NCI-H1048 (cell line): ENCODE results near the gene HIPK2.

Experiments
- DNase-seq: peaks from one replicate; lab custom pipeline; 2025; lab: John Stamatoyannopoulos, UW

Gene HIPK2

GRCh38 chr7:139714163-139714901 is 63.5 kb downstream of the HIPK2 start:
- no peak for DNase-seq

- no peak for DNase-seq
Observed at GRCh38 chr7:139713526-139714162, 64.2 kb downstream of the HIPK2 start.

GRCh38 chr7:139713061-139713460 is 64.7 kb downstream of the HIPK2 start:
- DNase-seq = no peak

- DNase-seq = no peak
Observed at GRCh38 chr7:139711991-139712743, 65.6 kb downstream of the HIPK2 start.

- DNase-seq = no peak
Observed at GRCh38 chr7:139710036-139710435, 67.8 kb downstream of the HIPK2 start.

GRCh38 chr7:139709485-139709884 is 68.3 kb downstream of the HIPK2 start:
- DNase-seq = no peak

GRCh38 chr7:139708541-139708940 is 69.3 kb downstream of the HIPK2 start:
- no peak for DNase-seq

GRCh38 chr7:139706837-139707236 is 71.0 kb downstream of the HIPK2 start:
- DNase-seq = no peak

GRCh38 chr7:139704308-139704879 is 73.4 kb downstream of the HIPK2 start:
- DNase-seq = no peak

GRCh38 chr7:139703487-139704307 is 74.1 kb downstream of the HIPK2 start:
- DNase-seq = no peak

- DNase-seq = no peak
Observed at GRCh38 chr7:139702811-139703486, 74.8 kb downstream of the HIPK2 start.

GRCh38 chr7:139702313-139702731 is 75.5 kb downstream of the HIPK2 start:
- DNase-seq = no peak

- no peak for DNase-seq
Observed at GRCh38 chr7:139701908-139702307, 75.9 kb downstream of the HIPK2 start.

- no peak for DNase-seq
Observed at GRCh38 chr7:139700505-139701235, 77.1 kb downstream of the HIPK2 start.

- DNase-seq = no peak
Observed at GRCh38 chr7:139699640-139700504, 77.9 kb downstream of the HIPK2 start.

GRCh38 chr7:139698844-139699243 is 79.0 kb downstream of the HIPK2 start:
- DNase-seq = no peak

- DNase-seq = no peak
Observed at GRCh38 chr7:139698278-139698677, 79.5 kb downstream of the HIPK2 start.

GRCh38 chr7:139697056-139697455 is 80.7 kb downstream of the HIPK2 start:
- no peak for DNase-seq

GRCh38 chr7:139696552-139696951 is 81.2 kb downstream of the HIPK2 start:
- DNase-seq = no peak
